DND-41 (cell line): ENCODE measurements around the gene SLC13A3.

Source experiments
- ATAC-seq: fragments of 200-7000 bp; cut with Tn5 transposase; 3 replicates; pipeline ENCODE4 v1.9.1; 2021; ENCODE audit warnings: low read depth; ENCODE audit not compliant: insufficient read depth
- DNase-seq: peaks from one replicate; pipeline ENCODE4 v3.0.0-alpha.2; 2020
- H2AFZ ChIP-seq: 2 replicates; pipeline ENCODE4 v1.6.0; 2012; ENCODE audit warnings: low read depth, low read length
- H3K27ac ChIP-seq: 2 replicates; pipeline ENCODE4 v1.5.1; 2012; ENCODE audit warnings: low read length, inconsistent platforms
- H3K27me3 ChIP-seq: fragments of 200-600 bp; sonication (generic); 2 replicates; pipeline ENCODE4 v1.6.0; 2012; ENCODE audit warnings: low read length, mild to moderate bottlenecking, inconsistent platforms; ENCODE audit not compliant: insufficient read depth, poor library complexity
- H3K36me3 ChIP-seq: 2 replicates; pipeline ENCODE4 v1.5.1; 2012; ENCODE audit warnings: low read length, inconsistent platforms; ENCODE audit not compliant: insufficient read depth
- H3K4me1 ChIP-seq: 2 replicates; pipeline ENCODE4 v1.5.1; 2012; ENCODE audit warnings: mild to moderate bottlenecking, low read length; ENCODE audit not compliant: insufficient read depth
- H3K4me2 ChIP-seq: 2 replicates; pipeline ENCODE4 v1.6.0; 2012; ENCODE audit warnings: mild to moderate bottlenecking, moderate library complexity, low read length, inconsistent platforms; ENCODE audit not compliant: insufficient read depth
- H3K4me3 ChIP-seq, 2 experiments: fragments of 200-600 bp in 1 of 2; shearing (Covaris generic) in 1 of 2; 2 replicates each; pipeline ENCODE4 v1.5.1; 2012 to 2016; ENCODE audit warnings: inconsistent platforms in 2 of 2, low read length in 2 of 2, mild to moderate bottlenecking in 2 of 2, low read depth in 1 of 2, moderate library complexity in 1 of 2
- H3K79me2 ChIP-seq: 2 replicates; pipeline ENCODE4 v1.6.0; 2012; ENCODE audit warnings: low read length, inconsistent platforms; ENCODE audit not compliant: insufficient read depth
- H3K9ac ChIP-seq: 2 replicates; pipeline ENCODE4 v1.6.0; 2012; ENCODE audit warnings: low read depth, mild to moderate bottlenecking, inconsistent platforms, low read length, moderate library complexity
- H3K9me3 ChIP-seq: 2 replicates; pipeline ENCODE4 v1.5.1; 2012; ENCODE audit warnings: low read length, moderate library complexity, mild to moderate bottlenecking, inconsistent platforms; ENCODE audit not compliant: insufficient read depth, severe bottlenecking
- H4K20me1 ChIP-seq: 2 replicates; pipeline ENCODE4 v1.6.0; 2012; ENCODE audit warnings: low read length; ENCODE audit not compliant: insufficient read depth
- CTCF ChIP-seq: IDR thresholded peaks from 2 replicates; pipeline ENCODE4 v1.5.1; 2012; ENCODE audit warnings: borderline replicate concordance, low read length, moderate library complexity, mild to moderate bottlenecking; ENCODE audit not compliant: poor library complexity, severe bottlenecking; ENCODE audit errors: extremely low read depth
- EZH2 ChIP-seq: IDR thresholded peaks from 3 replicates; pipeline ENCODE4 v1.6.1; 2012; ENCODE audit warnings: borderline replicate concordance, low read depth, mild to moderate bottlenecking, moderate library complexity, low read length, inconsistent platforms; ENCODE audit not compliant: severe bottlenecking

Gene SLC13A3

GRCh38 chr20:46688151-46689081 lies 37.2 kb upstream of the SLC13A3 start:
- peaks cover 57% of the 10 kb centered on the region for H3K79me2 ChIP-seq
- H3K27me3 ChIP-seq = no peaks in the 10 kb centered on the region
- no peaks in the 10 kb centered on the region for H3K9me3 ChIP-seq
- peaks cover 50% of the 10 kb centered on the region; the same call in 1 of the 2 replicates for H4K20me1 ChIP-seq
- peaks cover 31% of the 10 kb centered on the region for H3K36me3 ChIP-seq
- H3K4me1 ChIP-seq = peaks cover 33% of the 10 kb centered on the region
- peak overlapping the region; percentile 82 for H3K9ac ChIP-seq
- peak overlapping the region; percentile 87 for H3K4me2 ChIP-seq
- peak overlapping the region; percentile 83 for H3K27ac ChIP-seq
- no peak for DNase-seq
- H3K4me3 ChIP-seq = peak overlapping the region; percentile 68 to 73
- ATAC-seq = no peak
- TF ChIP-seq CTCF = no peak
- no peak for TF ChIP-seq EZH2
- H2AFZ ChIP-seq = peak overlapping the region; percentile 82

GRCh38 chr20:46683939-46684750 lies 32.9 kb upstream of the SLC13A3 start:
- Histone ChIP-seq H3K36me3 (peaks cover 46% of the 10 kb centered on the region), H3K4me3 (no peak overlapping the region), H3K4me2 (no peak overlapping the region), H3K9me3 (no peaks in the 10 kb centered on the region), H4K20me1 (peaks cover 77% of the 10 kb centered on the region), H3K9ac (no peak overlapping the region), H2AFZ (no peak overlapping the region), H3K79me2 (peaks cover 54% of the 10 kb centered on the region), H3K4me1 (peaks cover 23% of the 10 kb centered on the region), H3K27ac (no peak overlapping the region), H3K27me3 (no peaks in the 10 kb centered on the region)
- DNase-seq = no peak
- TF ChIP-seq EZH2 (no peak), CTCF (no peak)
- ATAC-seq = no peak

GRCh38 chr20:46683668-46683938 lies 32.3 kb upstream of the SLC13A3 start:
- Histone ChIP-seq H3K36me3 (peaks cover 46% of the 10 kb centered on the region), H3K9me3 (no peaks in the 10 kb centered on the region), H3K4me2 (no peak overlapping the region), H3K4me3 (no peak overlapping the region), H3K4me1 (peaks cover 23% of the 10 kb centered on the region), H4K20me1 (peaks cover 74% of the 10 kb centered on the region), H3K9ac (no peak overlapping the region), H2AFZ (no peak overlapping the region), H3K27ac (no peak overlapping the region), H3K27me3 (no peaks in the 10 kb centered on the region), H3K79me2 (peaks cover 49% of the 10 kb centered on the region)
- ATAC-seq (no peak), DNase-seq (no peak)
- TF ChIP-seq EZH2 (no peak), CTCF (no peak)
